ENCODE data around the gene TIMM17A. TPM values are rescaled to one million over a fixed set of nuclear protein-coding genes. Genes with fewer than 3 reads are reported as not detected.

The TIMM17A gene
- 90.0 to 141 TPM (median 97.7 TPM) in 5 replicates for total RNA-seq (2022; extraction: Qiagen RNA extraction)

GRCh38 chr1:201955009-201955728 lies at the start of gene TIMM17A:
Gene TIMM17A (plus strand): TSS chr1:201955503. CDS start chr1:201955527, 24 bp downstream.

GRCh38 chr1:201946224-201946908 lies 8.9 kb upstream of the TIMM17A start, which contains the start of gene LMOD1:
Gene LMOD1 (minus strand): TSS chr1:201946548. CDS start chr1:201946340, 208 bp downstream.

GRCh38 chr1:201982623-201983379 lies 27.5 kb downstream of the TIMM17A start, which contains the start of gene RNPEP:
Gene RNPEP (plus strand): TSS chr1:201982648. CDS start chr1:201982667, 19 bp downstream.

GRCh38 chr1:202010180-202011015 lies 55.1 kb downstream of the TIMM17A start, which contains the start of gene ELF3:
Gene ELF3 (plus strand): TSS chr1:202010587. CDS start chr1:202011137, 550 bp downstream.

Other genes starting within 250 kb of the TIMM17A start
- gene IPO9, start 126.3 kb upstream of the TIMM17A start, total RNA-seq (2022; extraction: Qiagen RNA extraction): 24.6 to 46.6 TPM (median 40.9 TPM) in 5 replicates
- 11.4 to 19.2 TPM (median 17.3 TPM) in 5 replicates for gene SHISA4, start 66.6 kb upstream of the TIMM17A start, total RNA-seq (2022; extraction: Qiagen RNA extraction)
- not detected in 5 replicates for gene LMOD1, start 9.0 kb upstream of the TIMM17A start, total RNA-seq (2022; extraction: Qiagen RNA extraction)
- gene RNPEP, start 27.1 kb downstream of the TIMM17A start, total RNA-seq (2022; extraction: Qiagen RNA extraction): 82.5 to 87.8 TPM (median 87.2 TPM) in 5 replicates
- gene ELF3, start 55.1 kb downstream of the TIMM17A start, total RNA-seq (2022; extraction: Qiagen RNA extraction): 126 to 195 TPM (median 182 TPM) in 5 replicates
- 0.10 to 0.16 TPM (median 0.15 TPM) in 5 replicates for gene GPR37L1, start 167.4 kb downstream of the TIMM17A start, total RNA-seq (2022; extraction: Qiagen RNA extraction)
- gene ARL8A, start 189.2 kb downstream of the TIMM17A start, total RNA-seq (2022; extraction: Qiagen RNA extraction): 44.7 to 57.5 TPM (median 49.9 TPM) in 5 replicates
- gene PTPN7, start 205.1 kb downstream of the TIMM17A start, total RNA-seq (2022; extraction: Qiagen RNA extraction): not detected in 5 replicates
- gene LGR6, start 238.3 kb downstream of the TIMM17A start, total RNA-seq (2022; extraction: Qiagen RNA extraction): 0.43 to 0.93 TPM (median 0.71 TPM) in 5 replicates